Choroid plexus epithelial cell (primary cell): ENCODE measurements around the gene PPP2R1B.
"Not testable (repeated sequence)": the region's sequence is repeated elsewhere in the genome, so short reads cannot be mapped to it uniquely, and the experiment has no call there.

Experiments
- DNase-seq: peaks from one replicate; pipeline ENCODE4 v3.0.0-alpha.2; 2010; ENCODE audit warnings: low read depth
- H3K4me3 ChIP-seq: 2 replicates; pipeline ENCODE4 v1.5.1; 2011; ENCODE audit warnings: low read depth, mild to moderate bottlenecking, control low read depth, low read length, moderate library complexity
- TF ChIP-seq, protein P1 (sequence below): conservative IDR thresholded peaks from 2 replicates; pipeline ENCODE4 v1.5.1; 2011; ENCODE audit warnings: low read depth, mild to moderate bottlenecking, control low read depth, inconsistent platforms, low read length, moderate library complexity

The PPP2R1B gene

DNA sequence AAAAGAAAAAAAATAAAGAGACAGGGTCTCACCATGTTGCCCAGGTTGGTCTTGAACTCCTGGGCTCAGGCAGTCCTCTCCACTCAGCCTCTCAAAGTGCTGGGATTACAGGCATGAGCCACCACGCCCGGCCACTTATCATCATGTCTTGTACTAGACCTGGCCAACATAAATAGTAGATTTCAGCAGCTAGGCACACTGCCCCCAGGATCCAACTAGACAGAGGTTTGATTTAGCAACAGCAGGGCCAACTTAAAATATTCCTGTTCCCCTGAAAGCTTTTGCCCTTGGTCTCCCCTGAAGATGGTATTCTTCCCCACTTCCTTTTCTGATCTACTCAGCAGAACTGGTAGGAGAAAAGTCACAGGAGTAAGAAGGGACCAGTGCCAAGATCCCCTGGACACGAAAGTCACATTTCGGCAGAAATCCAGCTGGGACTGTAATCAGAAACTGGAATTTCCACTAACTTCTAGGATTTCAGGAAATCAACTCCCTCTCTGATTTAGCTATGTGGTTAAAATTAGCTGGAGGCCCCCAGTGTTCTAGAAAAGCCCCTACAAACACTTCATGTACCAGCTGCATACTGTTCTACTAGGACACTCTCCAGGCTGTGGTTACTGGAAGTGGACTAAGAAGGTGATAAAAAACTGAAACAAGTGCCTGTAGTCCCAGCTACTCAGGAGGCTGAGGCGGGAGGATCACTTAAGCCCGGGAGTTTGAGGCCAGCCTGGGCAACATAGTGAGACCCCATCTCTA is 8.9 kb upstream of the PPP2R1B start:
- TF ChIP-seq, protein P1, sequence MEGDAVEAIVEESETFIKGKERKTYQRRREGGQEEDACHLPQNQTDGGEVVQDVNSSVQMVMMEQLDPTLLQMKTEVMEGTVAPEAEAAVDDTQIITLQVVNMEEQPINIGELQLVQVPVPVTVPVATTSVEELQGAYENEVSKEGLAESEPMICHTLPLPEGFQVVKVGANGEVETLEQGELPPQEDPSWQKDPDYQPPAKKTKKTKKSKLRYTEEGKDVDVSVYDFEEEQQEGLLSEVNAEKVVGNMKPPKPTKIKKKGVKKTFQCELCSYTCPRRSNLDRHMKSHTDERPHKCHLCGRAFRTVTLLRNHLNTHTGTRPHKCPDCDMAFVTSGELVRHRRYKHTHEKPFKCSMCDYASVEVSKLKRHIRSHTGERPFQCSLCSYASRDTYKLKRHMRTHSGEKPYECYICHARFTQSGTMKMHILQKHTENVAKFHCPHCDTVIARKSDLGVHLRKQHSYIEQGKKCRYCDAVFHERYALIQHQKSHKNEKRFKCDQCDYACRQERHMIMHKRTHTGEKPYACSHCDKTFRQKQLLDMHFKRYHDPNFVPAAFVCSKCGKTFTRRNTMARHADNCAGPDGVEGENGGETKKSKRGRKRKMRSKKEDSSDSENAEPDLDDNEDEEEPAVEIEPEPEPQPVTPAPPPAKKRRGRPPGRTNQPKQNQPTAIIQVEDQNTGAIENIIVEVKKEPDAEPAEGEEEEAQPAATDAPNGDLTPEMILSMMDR, result no peak
- peak; percentile 50 for DNase-seq
- H3K4me3 ChIP-seq, result no peak overlapping the region

DNA sequence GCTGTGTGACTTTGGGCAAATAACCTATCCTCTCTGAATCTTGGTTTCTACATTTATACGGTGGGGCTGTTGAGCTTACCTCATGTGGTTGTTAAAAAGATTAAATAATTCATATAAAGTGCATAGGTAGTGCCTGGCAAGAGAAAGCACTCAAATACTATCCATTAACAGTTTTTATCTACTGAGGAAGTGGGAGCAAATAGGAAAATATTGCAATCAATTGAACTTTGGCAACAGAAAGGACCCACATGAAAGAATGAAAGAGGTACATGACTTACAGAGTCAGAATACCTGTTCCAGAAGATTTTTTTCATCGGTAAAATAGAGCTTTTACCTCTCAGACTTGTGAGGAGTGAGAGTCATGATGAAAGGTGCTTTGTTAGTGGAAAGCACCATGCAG is 6.3 kb upstream of the PPP2R1B start:
- H3K4me3 ChIP-seq, result no peak overlapping the region
- no peak for DNase-seq
- TF ChIP-seq, protein P1, result no peak

DNA sequence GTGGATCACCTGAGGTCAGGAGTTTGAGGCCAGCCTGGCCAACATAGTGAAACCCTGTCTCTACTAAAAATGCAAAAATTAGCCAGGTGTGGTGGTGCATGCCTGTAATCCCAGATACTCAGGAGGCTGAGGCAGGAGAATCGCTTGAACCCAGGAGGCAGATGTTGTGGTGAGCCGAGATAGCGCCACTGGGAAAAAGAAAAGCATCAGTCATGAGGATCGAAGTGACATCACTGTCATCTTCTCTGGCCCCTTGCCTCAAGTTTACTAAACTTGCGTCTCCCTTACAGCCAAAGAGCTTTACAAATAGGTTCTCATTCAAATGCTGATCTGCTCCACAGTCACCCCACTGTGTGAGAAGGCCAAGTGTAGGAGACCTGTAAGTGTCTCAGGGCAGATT is 5.0 kb upstream of the PPP2R1B start:
- DNase-seq, H3K4me3 ChIP-seq: not testable (repeated sequence)

DNA sequence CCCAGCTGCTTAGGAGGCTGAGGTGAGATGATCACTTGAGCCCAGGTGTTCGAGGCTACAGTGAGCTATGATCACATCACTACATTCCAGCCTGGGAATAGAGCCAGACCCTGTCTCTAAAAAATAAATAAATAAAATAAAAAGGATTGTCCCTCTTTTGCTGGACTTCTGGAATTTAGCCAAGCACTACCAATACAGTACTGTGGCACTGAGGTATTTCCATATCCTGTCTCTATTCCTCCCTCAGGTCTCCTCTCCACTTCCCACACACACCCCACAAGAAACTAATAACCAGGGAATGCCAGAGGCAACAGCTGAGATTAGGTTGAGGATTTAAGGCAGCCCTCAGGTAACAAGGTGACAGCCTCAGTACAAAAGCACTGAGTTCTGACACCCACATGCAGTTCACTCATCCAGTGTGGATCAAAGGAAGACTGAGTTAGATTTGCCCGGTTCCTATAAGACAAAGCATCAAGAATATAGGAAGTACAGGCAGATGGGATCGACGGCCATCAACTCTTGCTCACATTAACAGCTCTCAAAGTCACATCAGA is 4.5 kb upstream of the PPP2R1B start:
- no peak overlapping the region for H3K4me3 ChIP-seq
- TF ChIP-seq, protein P1, result no peak
- no peak for DNase-seq

DNA sequence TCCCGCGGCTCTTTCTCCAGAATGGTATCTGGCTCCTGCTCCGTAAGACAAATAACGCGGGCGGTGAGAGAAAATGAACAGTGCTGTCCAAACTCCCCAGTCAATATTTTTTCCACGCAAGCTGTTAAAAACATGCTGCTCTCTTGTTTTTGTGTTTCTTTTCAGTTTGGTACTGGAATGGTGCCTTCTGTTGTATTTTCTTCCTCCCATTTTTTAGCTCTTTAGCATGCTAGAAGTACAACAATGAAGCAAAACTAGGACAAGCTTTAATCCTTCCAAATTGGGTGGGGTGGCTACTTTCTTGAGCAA is 599 bp upstream of the PPP2R1B start:
- TF ChIP-seq, protein P1, result no peak
- DNase-seq, result no peak
- H3K4me3 ChIP-seq, result peak overlapping the region; percentile 88

DNA sequence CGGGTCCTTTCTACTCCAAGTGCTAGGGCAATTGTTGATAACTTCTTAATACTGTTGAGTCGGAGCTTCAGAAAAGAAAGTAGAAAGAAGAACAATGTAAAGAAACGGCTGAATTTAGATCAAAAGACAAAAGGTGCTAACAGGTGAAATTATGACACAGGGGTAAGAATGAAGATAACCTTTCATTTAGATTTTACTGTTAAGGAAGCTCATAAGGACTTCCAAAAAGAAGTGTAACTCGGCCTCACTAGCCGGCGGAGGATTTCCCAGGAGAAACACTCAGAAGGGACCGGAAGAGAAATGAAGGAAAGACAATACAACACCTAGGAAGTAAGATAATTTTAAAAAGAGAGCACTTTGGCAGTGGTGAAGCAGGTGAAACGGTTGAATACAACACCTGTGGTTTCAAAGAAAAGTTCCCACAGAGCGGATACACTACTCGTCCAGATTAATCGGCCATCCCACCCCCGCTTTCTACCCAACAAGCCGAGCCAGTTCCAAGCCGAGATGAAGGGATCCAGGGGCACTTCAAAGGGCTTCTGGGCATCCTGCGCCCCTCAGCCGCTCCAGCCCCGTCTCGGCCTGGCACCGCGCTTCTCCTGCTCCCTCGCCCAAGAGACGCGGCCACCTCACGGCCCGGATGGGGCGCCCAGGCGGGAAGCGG is 737 bp downstream of the PPP2R1B start:
- TF ChIP-seq, protein P1, result no peak
- peak overlapping the region; percentile 88 for H3K4me3 ChIP-seq
- no peak for DNase-seq

DNA sequence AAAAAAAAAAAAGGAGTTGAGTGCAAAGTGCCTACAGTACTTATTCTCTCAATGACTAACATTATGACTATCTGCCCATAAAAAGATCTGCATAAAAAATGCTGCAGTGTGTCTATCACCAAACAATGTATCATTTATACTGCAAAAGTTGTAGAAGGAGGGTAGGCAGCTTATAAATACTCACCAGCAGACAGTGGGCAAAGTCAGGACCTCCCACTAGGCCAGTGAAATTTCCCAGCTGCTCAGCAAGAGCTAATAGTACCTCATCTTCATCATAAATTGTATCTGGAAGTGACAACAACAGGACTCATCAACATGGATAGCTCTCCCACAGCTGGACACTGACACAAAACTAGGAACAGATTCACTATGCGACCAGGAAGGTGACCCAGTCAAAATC is 1.6 kb downstream of the PPP2R1B start:
- H3K4me3 ChIP-seq, result peak overlapping the region; percentile 88
- TF ChIP-seq, protein P1, result no peak
- peak; percentile 37 for DNase-seq
